ENCODE measurements around the gene EPC2.
"Not testable (repeated sequence)": the region's sequence is repeated elsewhere in the genome, so short reads cannot be mapped to it uniquely, and the experiment has no call there.

EPC2 gene

DNA sequence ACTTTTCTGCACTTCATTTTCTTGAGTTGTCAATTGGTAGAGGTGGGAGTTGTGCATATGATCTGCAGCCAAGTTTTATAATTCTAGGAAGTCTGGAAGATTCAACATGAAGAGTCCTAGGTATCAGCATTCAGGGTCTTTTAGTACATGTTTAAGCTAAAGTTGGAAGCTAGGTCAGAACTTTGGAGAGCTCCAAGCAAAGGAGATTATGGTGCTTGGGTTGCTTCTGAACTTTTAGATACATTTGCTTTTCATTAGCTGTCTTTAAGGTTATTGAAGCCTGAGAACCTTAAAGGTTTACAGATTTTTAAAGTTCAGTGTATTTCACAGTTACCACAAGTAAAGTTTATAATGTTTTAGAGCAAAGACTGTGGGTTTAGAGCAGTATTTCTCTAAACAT is 85.5 kb downstream of the EPC2 start:
- no peak for DNase-seq

DNA sequence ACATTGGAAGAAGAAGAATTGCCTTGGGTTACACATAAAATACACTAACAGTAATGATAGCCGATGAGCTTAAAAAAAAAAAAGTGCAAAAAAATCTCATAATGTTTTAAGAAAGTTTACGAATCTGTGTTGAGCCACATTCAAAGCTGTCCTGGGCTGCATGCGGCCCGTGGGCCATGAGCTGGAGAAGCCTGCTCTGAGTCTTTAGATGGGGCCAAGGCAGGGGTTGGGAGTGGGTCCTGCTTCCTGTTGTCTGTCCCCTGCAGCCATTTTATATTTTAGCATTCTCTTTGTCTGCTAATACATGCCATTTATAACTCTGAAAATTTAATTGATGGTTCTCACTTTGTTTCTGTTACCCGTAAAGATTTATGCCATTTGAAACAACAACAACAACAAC is 93.2 kb downstream of the EPC2 start:
- DNase-seq, result no peak

DNA sequence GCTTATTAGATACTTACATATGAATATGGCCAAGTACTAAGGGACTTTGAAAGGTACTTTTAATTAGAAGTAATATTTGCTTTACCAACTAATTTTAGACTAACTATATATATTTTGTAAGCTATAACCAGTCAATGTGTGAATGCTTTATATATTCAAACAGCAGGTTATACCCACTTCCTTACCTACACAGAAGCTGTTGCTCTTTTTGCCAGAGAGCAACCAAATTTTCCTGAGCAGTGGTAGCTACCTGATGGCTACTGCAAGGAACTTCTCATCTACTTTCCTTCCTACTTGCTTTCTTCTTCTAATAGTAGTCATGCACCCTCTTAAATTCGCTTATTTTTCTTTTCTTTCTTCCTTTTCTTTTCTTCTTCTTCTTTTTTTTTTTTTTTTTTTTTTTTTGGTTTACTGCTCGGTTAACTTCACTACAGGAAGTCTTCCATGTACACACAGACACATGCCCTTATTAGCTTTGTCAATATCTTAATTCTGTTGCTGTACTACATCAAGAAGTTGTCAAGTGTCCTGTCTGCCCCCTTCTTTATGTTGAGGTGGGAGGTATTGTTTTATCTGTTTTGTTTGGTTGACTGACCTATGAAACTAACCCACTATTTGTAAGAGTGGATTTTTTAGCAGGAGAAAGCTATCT is 95.0 kb downstream of the EPC2 start:
- DNase-seq, result no peak

DNA sequence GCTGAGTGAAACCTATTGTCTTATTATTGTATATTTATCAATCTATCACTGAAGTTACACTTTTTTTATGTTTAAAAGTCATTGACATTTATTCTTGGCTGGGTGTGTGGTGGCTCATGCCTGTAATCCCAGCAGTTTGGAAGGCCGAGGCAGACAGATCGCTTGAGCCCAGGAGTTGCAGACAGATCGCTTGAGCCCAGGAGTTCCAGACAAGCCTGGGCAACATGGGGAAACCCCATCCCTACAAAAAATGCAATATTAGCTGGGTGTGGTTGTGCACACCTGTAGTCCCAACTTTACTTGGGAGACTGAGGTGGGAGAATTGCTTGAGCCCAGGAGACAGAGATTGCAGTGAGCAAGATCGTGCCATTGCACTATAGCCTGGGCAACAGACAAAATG is 97.8 kb downstream of the EPC2 start:
- DNase-seq, result no peak

DNA sequence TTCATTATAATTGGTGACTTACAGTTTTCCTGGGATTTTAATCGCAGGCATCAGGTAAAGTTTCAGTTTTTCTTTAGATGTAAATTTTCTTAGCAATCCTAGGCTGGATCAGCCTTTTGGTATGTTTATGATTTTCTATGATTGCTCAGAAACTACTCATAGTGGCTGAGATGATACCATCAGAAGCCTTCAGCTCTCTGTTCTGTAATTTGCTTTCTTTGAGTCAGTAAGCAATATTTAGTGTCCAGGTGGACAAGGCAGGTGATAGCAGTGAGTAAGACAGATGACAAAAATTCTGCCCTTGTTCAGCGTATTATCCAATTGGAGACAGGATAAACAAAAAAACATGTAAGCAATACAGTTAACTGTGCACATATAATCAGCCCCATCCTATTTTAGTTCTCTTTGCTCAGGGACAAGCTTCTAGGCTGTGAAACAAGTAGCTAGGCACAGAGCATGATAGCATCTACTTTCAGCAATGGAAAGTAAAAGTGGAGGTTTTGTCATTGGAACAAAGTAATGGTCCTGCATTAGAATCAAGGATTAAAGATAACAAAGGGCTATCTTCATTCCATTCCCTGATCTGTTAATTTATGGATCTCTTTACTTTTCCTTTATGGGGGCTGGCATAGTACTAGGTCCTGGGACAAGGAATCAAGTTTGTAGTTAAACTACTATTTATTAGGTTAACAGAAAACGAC is 100.8 kb downstream of the EPC2 start:
- no peak for DNase-seq

DNA sequence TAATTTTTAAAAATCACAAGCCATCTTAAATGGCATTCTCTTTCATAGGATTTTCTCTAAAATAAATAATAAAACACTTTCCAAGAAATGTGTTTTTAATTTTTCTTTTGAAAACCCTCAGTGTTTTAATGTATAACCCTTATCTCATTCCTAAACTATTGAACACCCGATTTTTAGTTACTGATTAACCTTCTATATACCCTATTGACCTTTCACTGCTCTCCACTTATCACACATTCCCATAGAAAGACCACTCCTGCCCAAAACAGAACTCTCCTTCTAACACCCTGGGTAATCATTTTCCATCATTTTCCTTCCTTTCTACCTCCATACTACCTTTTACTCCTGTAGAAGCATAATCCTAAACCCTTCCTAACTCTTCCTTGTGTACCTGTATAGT is 102.4 kb downstream of the EPC2 start:
- no peak for DNase-seq

DNA sequence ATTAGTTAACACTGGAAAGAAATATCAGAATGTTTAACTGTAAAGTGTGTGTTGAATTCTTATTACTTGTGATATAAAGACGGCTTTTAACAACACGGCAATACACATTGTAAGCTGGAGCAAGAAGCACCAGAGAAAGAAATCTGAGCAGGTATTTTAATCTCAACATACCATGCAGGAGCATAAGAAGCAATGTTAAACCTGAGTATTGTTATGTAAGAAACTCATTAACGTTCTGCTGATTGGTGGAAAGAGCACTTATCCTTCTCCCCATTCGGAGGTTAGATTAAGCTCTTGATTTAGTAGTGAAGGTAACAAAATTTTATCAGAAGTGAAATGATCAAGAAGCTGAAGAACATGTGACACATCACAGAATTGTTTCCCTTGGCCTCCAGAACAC is 107.4 kb downstream of the EPC2 start:
- DNase-seq, result no peak

DNA sequence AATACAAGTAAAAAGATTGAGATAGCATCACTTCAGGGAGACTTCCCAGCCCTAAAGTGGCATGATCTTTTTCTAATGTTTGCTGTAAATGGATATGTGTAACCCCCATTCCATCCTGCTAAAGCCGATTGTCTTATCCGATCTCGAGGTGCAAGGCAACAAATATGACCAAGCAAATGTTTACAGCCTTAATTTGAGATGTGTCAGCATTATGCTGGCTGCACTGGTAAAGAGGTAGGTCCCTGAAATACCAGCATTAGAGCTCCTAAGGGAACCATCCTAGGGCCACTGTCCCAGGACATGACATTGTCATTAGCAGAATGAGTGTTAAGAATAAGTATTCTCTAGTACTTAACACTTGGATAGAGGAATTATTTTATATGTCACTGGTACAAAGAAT is 108.4 kb downstream of the EPC2 start:
- DNase-seq, result no peak

DNA sequence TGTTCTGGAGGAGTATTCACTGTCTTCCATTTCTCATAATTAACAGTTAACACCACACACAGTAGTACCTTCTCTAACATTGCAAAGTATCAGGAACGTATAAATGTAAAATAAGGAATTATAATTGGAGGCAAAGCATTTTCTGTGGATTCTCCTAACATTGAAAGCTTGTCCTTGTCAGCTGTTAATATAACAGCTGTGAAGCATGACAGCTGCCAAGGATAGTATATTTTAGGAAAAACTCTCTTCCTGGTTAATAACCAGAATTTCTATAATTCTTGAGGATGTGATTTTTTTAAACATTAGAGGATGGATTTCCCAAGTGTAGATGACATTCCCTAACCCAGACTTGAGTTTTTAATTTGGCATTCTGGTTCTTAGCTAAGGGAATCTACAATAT is 110.3 kb downstream of the EPC2 start:
- DNase-seq, result no peak

DNA sequence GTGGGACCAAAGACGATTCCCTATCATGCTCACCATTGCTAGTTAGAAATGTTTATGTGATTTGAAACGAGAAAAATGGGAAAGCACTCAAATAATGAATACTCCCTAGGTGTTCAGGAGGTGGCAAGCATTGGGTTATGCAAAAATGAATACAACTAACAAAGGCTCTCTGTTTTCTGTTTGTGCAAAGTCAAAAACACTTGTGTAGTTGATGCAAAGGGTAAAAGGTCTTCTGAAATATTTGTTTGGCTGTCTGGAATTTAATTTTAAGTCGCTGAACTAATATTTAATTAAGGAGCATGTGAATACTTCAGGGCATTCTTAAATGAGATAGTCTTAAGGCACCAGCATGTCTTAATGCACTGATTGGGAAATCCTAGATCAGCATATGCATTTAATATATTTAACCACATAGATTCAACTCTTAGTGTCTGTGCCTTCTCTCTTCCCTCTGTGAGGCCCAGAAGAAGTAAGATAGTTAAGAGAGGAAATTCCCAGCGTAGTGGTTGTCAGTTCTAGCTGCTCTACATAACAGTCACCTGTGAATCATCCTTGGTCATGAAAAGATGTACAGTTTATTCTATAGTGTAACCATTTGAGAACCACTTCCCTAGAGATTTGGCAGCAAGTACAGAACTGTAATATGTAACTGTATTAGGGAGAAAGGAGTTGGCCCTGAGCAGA is 111.9 kb downstream of the EPC2 start:
- DNase-seq, result no peak

DNA sequence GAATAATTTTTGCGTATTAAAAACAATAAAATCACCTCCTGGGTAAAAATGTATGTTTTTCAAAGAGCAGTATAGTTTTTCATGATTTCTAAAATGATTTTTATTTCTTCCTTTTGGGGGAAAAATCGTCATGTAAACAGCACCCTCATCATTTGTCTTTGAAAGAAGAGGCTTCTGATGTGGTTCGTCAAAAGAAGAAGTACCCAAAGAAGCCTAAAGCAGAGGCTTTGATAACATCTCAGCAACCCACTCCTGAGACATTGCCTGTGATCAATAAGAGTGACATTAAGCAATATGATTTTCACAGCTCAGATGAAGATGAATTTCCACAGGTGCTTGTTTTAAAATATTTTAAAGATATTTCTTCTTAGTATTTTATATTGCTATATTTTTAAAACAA is 120.3 kb downstream of the EPC2 start:
- DNase-seq, result no peak

DNA sequence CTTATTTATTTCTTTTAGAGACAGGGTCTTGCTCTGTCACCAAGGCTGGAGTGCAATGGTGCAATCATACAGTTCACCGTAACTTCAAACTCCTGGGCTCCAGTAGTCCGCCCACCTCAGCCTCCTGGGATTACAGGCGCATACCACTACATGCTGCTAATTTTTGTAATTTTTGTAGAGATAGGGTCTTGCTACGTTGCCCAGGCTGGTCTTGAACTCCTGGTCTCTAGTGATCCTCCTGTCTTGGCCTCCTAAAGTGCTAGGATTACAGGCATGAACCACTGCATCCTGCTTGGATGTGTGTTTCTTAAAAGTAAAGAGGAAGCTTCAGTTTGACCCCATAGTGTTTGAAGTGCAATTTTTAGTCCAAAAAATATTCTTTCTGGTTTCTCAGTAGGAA is 125.5 kb downstream of the EPC2 start:
- DNase-seq, result no peak

DNA sequence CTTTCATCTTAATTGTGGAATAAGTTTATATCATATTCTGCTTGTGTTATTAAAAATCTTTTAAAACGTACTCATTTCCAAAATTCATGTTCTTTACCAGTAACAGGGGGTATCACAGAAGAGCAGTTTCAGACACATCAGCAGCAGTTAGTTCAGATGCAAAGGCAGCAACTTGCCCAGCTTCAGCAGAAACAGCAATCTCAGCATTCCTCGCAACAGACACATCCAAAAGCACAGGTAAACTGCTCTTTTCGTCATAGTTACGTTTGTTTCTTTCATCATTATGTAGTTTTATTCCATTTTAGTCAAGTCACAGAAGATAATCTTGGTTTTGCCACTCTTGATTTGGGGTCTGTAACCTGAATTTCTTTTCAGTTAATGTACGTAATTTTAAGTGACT is 137.0 kb downstream of the EPC2 start:
- DNase-seq, result no peak

DNA sequence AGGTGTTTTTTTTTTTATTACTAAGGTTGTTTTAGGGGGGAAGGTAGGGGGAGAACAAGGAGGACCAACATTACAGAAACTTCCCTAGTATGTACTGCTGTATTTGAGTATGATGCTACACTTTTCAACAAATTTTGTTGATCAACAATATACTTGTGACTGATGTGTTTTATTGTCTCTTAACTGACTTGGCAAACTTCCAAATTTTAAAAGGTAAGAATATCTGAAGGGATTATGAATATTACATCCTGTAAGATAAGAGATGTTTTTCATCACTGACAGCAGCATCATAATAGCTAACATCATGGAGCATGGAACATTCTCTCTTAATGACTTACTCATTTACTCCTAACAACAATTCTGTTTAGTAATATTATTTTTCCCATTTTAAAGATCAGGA is 144.5 kb downstream of the EPC2 start:
- DNase-seq, result no peak

DNA sequence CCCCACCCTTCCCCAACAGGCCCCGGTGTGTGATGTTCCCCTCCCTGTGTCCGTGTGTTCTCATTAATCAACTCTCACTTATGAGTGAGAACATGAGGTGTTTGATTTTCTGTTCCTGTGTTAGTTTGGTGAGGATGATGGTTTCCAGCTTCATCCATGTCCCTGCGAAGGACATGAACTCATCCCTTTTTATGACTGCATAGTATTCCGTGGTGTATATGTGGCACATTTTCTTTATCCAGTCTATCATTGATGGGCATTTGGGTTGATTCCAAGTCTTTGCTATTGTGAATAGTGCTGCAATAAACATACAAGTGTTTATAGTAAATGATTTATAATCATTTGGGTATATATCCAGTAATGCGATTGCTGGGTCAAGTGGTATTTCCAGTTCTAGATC is 145.6 kb downstream of the EPC2 start:
- not testable (repeated sequence) for DNase-seq

DNA sequence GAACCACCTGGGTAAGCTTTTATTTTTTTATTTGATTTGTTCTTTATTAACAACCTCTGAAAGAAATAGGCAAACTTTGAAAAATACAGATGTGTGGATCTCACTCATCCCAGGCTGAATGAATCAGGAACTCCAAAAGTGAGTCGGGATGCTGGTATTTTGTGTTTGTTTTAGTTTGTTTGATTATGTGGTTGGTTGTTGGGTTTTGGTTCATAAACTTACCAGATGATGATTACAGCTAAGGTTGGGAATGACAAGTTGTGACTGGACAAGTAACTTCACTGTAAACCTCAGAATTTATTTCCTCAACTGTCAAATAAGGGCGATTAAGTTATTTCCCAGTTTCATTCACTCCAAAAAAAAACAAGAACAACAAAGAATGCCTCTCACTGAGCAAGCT is 150.0 kb downstream of the EPC2 start:
- no peak for DNase-seq

DNA sequence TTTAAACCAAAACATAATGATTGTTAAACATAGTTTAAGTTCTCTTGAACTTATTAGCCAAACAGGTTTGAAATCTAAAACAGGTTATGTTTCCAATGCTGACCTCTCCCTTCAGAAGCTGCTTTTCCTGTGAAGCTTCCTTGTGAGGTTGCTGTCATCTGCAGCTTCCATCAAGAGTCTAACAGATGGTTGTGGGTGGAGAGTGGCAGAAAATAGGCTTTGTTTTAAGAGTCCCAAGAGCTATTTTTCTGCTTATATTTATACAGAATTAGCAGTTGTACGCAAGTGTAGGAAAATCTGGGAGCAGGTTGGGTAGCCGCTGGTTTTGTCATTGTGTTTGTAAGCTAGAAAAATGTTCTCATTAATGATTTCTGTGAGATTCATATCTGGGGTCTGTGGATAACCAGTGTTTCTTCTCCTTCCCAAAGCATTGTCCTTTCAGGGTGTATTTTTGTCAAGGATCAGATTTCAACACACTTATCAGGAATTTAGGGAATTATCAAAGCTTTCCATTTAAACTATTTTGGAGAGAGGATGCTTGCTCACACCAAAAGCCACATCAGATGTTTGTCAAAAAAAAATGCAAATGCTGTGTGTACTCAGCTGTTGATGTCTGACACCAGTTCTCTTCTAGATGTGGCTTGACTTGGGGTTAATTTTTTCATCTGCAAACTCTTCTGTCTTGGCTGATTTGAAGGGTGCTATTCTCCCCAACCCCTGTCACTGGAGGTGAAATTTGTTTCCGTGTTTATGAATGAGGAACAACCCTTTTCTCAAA is 152.4 kb downstream of the EPC2 start:
- no peak for DNase-seq

DNA sequence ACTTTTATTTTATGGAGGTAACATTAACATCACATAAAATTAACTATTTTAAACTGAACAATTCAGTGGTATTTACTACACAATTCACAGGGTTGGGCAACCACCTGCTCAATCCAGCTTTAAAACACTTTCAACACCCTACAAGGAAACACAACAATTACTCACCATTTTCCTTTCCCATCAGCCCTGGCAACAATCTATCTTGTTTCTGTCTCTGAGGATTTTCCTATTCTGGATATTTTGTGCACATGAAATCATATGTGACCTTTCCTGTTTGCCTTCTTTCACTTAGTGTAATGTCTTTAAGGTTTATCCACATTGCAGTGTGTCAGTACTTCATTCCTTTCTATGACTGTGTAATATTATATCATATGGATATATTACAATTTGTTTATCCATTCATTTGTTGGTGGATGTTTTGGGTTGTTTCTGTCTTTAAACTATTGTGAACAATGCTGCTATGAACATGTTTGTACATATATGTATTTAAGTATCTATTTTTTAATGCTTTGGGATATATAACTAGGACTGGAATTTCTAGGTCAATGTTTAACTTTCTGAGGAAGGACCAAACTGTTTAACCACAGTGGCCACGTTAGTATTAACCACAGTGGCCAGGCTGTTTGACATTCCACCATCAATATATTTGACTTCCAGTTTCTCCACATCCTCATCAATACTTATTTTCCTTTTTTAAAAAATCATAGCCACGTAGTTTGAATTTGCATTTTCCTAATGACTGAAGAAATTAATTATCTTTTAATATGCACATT is 158.1 kb downstream of the EPC2 start:
- no peak for DNase-seq

DNA sequence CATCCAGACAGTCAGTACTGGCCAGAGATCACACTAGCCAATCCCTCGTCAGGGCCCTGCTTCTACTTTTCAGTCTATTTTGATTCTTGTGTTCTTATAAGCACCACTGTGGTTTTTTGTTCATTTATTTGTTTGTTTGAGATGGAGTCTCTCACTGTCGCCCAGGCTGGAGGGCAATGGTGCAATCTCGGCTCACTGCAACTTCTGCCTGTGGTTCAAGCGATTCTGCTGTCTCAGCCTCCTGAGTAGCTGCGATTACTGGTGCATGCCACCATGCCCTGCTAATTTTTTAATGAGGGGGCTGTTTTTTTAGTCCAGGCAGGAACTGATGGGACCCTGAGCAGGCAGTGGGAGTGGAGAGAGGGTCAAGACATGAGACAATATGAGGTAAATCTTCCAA is 165.5 kb downstream of the EPC2 start:
- no peak for DNase-seq

DNA sequence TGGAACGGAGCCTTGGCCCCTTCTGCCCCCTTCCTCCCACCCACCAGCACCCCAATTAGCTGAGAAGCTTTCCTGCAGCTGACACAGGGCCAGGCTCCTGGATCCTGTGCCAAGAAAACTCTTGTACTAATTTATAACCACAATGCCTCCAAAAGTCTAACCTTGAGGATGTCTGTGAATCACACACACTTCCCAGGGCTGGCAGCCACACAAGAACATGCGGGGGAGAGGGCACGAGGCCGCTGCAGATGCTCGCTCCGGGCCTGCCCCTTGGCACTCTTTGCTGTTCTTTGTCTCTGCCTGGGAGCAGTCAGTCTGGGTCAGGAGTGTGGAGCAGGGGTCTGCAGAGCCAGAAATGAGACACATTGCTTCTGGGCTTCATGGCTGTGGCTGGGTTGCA is 167.8 kb downstream of the EPC2 start:
- DNase-seq, result no peak

DNA sequence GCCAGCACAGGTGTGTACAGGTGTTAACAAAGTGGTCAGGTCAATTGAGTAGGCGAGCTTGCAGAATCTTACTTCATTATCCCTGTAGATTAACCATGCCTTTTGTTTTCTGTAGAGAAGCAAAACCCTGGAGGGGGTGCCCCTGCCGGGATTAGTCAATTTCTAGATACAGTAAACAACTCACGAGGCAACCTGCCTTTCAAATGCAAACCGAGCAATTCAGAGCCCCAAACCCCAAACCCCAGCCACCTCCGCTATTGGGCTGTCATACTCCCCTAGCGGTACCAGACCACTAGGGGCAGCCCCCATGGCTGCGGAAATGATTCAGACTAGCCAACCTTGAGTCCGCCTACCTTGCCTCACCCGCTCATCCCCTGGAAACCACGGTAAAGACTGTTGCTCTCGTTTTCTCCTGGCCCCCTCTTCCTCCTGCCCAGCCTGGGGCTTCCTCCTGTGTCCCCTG is 169.1 kb downstream of the EPC2 start:
- peak; percentile 82 for DNase-seq

DNA sequence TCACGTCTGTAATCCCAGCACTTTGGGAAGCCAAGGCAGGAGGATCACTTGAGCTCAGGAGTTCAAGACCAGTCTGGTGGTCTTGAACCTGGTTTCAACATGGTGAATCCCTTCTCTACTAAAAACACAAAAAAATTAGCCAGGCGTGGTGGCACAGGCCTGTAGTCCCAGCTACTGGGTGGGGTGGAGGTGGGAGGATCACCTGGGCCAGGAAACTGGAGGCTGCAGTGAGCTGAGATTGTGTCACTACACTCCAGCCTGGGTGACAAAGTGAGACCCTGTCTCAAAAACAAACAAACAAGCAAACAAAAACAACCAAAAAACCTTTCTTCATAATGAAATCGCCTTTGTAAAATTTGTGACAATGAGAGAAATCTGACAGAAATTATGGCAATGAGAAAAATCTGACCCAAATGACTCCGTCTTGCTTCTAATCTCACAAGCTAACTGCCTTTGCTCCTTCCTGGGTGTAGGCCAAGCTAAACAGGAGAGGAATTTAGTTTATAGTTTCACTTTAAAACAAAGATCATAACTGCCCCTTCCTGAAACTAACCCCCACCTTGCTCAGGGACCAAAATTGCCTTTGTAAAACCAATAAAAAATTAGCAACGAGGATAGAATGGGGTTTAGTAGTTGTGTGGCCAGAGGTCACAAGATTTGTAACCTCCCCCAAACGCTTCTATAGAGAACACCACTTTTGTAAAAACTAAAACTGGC is 169.8 kb downstream of the EPC2 start:
- DNase-seq, result no peak

All from stimulated activated CD4-positive, alpha-beta T cell treated with anti-CD3 and anti-CD28 coated beads, Interleukin-4, amount 100 ng/mL, for 24 hours (primary cell).